H1 (cell line): ENCODE measurements around the gene PRR22. TPM values are rescaled to one million over a fixed set of nuclear protein-coding genes. Genes with fewer than 3 reads are reported as not detected.

Experiments used
- CTCF ChIA-PET: fragments of 300-600 bp; sonication (Branson Sonifier 250); formaldehyde crosslinking; loops from one replicate; lab custom pipeline; 2021; ENCODE audit not compliant: partially characterized antibody; lab: Charles Lee
- POLR2A ChIA-PET: fragments of 300-600 bp; sonication (Branson Sonifier 250); formaldehyde crosslinking; loops from one replicate; lab custom pipeline; 2021; ENCODE audit warnings: inconsistent platforms; ENCODE audit not compliant: partially characterized antibody; lab: Charles Lee
- DNase-seq, 2 experiments: peaks; one replicate each; pipeline versions ENCODE4 v3.0.0 to v3.0.0-alpha.2; 2010 to 2022; ENCODE audit warnings: low spot score in 2 of 2, low read depth in 1 of 2, mixed read lengths in 1 of 2
- FAIRE-seq: peaks from 2 replicates; lab custom pipeline; 2011; peaks lifted over from hg19 to GRCh38; lab: Jason Lieb, UNC
- H2AFZ ChIP-seq: 2 replicates; pipeline ENCODE4 v1.8.1; 2012; ENCODE audit warnings: low read length, inconsistent platforms
- H2AK5ac ChIP-seq: 2 replicates; pipeline ENCODE4 v1.6.1; 2013; ENCODE audit warnings: low read depth, low read length
- H2BK120ac ChIP-seq: replicated peaks from 2 replicates; pipeline ENCODE3; 2013; ENCODE audit warnings: low read depth, low read length, inconsistent platforms
- H2BK12ac ChIP-seq: 2 replicates; pipeline ENCODE4 v1.6.1; 2013; ENCODE audit warnings: low read depth, low read length
- H2BK15ac ChIP-seq: 2 replicates; pipeline ENCODE4 v1.6.1; 2013; ENCODE audit warnings: low read length
- H2BK20ac ChIP-seq: 2 replicates; pipeline ENCODE4 v1.6.1; 2013; ENCODE audit warnings: low read length
- H2BK5ac ChIP-seq: 2 replicates; pipeline ENCODE4 v1.6.1; 2013; ENCODE audit warnings: low read depth, low read length
- H3K14ac ChIP-seq: 2 replicates; pipeline ENCODE4 v1.6.1; 2013; ENCODE audit warnings: inconsistent platforms; ENCODE audit not compliant: insufficient read length
- H3K18ac ChIP-seq: 2 replicates; pipeline ENCODE4 v1.6.1; 2013; ENCODE audit warnings: low read length; ENCODE audit errors: extremely low read depth
- H3K23ac ChIP-seq: 2 replicates; pipeline ENCODE4 v1.6.1; 2013; ENCODE audit warnings: inconsistent platforms; ENCODE audit not compliant: insufficient read length
- H3K23me2 ChIP-seq: 2 replicates; pipeline ENCODE4 v1.6.1; 2013; ENCODE audit warnings: low read depth, low read length
- H3K27ac ChIP-seq: 2 replicates; pipeline ENCODE4 v1.6.1; 2011; ENCODE audit warnings: low read depth, low read length, inconsistent platforms
- H3K27me3 ChIP-seq, 4 experiments: replicated peaks in 1 of 4; 1 replicate in 1 of 4; 2 replicates in 3 of 4; pipeline versions ENCODE4 v1.6.1 to v1.8.1; 2011 to 2013; ENCODE audit warnings: low read length in 3 of 4, mild to moderate bottlenecking in 3 of 4, inconsistent platforms in 2 of 4, mixed read lengths in 2 of 4, moderate library complexity in 1 of 4; ENCODE audit not compliant: control insufficient read depth in 3 of 4, insufficient read depth in 3 of 4; ENCODE audit errors: extremely low read depth in 1 of 4
- H3K36me3 ChIP-seq, 4 experiments: 2 replicates each; pipeline versions ENCODE4 v1.6.1 to v1.8.1; 2011 to 2013; ENCODE audit warnings: mild to moderate bottlenecking in 4 of 4, low read length in 3 of 4, moderate library complexity in 2 of 4, control low read depth in 1 of 4, inconsistent platforms in 1 of 4; ENCODE audit not compliant: insufficient read depth in 4 of 4, control insufficient read depth in 2 of 4
- H3K4ac ChIP-seq: replicated peaks from 2 replicates; pipeline ENCODE3; 2013; ENCODE audit warnings: low read length, low read depth, mixed read lengths, inconsistent platforms; ENCODE audit not compliant: insufficient read length
- H3K4me1 ChIP-seq, 4 experiments: replicated peaks in 1 of 4; 1 replicate in 1 of 4; 2 replicates in 3 of 4; pipeline versions ENCODE4 v1.6.1 to v1.8.1; 2011 to 2013; ENCODE audit warnings: low read length in 3 of 4, inconsistent platforms in 2 of 4, mixed read lengths in 1 of 4; ENCODE audit not compliant: insufficient read depth in 4 of 4, control insufficient read depth in 3 of 4
- H3K4me2 ChIP-seq, 2 experiments: 2 replicates each; pipeline versions ENCODE4 v1.6.1 to v1.8.1; 2011 to 2013; ENCODE audit warnings: low read depth in 2 of 2, low read length in 2 of 2, control low read depth in 1 of 2, inconsistent platforms in 1 of 2, mild to moderate bottlenecking in 1 of 2; ENCODE audit not compliant: insufficient read depth in 1 of 2
- H3K4me3 ChIP-seq, 4 experiments: fragments of 200-600, 300-600 bp in 1 of 4; sonication (generic), shearing (Covaris generic), sonication (Bioruptor Twin) in 1 of 4; 2 replicates each; pipeline versions ENCODE4 v1.5.1 to v1.8.1; 2011 to 2016; ENCODE audit warnings: low read length in 4 of 4, low read depth in 3 of 4, control low read depth in 2 of 4, inconsistent platforms in 2 of 4, mild to moderate bottlenecking in 2 of 4, mixed read lengths in 1 of 4, moderate library complexity in 1 of 4; ENCODE audit not compliant: insufficient read depth in 2 of 4; ENCODE audit errors: extremely low read depth in 1 of 4
- H3K56ac ChIP-seq: replicated peaks from 2 replicates; pipeline ENCODE3; 2013; ENCODE audit warnings: low read depth, mild to moderate bottlenecking, mixed read lengths, low read length, inconsistent platforms; ENCODE audit not compliant: insufficient read length
- H3K79me1 ChIP-seq: 2 replicates; pipeline ENCODE4 v1.6.1; 2013; ENCODE audit warnings: low read depth, low read length, control low read depth
- H3K79me2 ChIP-seq, 2 experiments: 2 replicates each; pipeline versions ENCODE4 v1.6.1 to v1.8.1; 2012 to 2013; ENCODE audit warnings: low read length in 2 of 2, mild to moderate bottlenecking in 2 of 2, inconsistent platforms in 1 of 2; ENCODE audit not compliant: insufficient read depth in 2 of 2, control insufficient read depth in 1 of 2
- H3K9ac ChIP-seq, 4 experiments: replicated peaks in 1 of 4; 1 replicate in 1 of 4; 2 replicates in 3 of 4; pipeline versions ENCODE4 v1.6.1 to v1.8.1; 2011 to 2013; ENCODE audit warnings: low read depth in 3 of 4, low read length in 3 of 4, control low read depth in 2 of 4, mild to moderate bottlenecking in 2 of 4, moderate library complexity in 2 of 4, inconsistent platforms in 1 of 4; ENCODE audit errors: extremely low read depth in 1 of 4
- H3K9me3 ChIP-seq, 2 experiments: 2 replicates each; pipeline versions ENCODE4 v1.6.1 to v1.8.1; 2012 to 2013; ENCODE audit warnings: mild to moderate bottlenecking in 2 of 2, moderate library complexity in 2 of 2, control low read depth in 1 of 2, inconsistent platforms in 1 of 2, low read depth in 1 of 2, low read length in 1 of 2, mixed read lengths in 1 of 2; ENCODE audit not compliant: insufficient read depth in 2 of 2
- H4K20me1 ChIP-seq, 2 experiments: replicated peaks in 1 of 2; 2 replicates each; pipeline versions ENCODE3 to v1.8.1; 2011 to 2013; ENCODE audit warnings: inconsistent platforms in 2 of 2, low read length in 2 of 2, mild to moderate bottlenecking in 1 of 2; ENCODE audit not compliant: insufficient read depth in 2 of 2, control insufficient read depth in 1 of 2
- H4K5ac ChIP-seq: 2 replicates; pipeline ENCODE4 v1.6.1; 2013; ENCODE audit warnings: low read length, low read depth, mixed read lengths, inconsistent platforms; ENCODE audit not compliant: insufficient read length
- H4K8ac ChIP-seq: 2 replicates; pipeline ENCODE4 v1.8.0; 2013; ENCODE audit warnings: mild to moderate bottlenecking, moderate library complexity, low read length, inconsistent platforms; ENCODE audit not compliant: insufficient read depth; ENCODE audit errors: extremely low read depth
- H4K91ac ChIP-seq: replicated peaks from 2 replicates; pipeline ENCODE3; 2013; ENCODE audit warnings: low read length, mixed read lengths, inconsistent platforms; ENCODE audit not compliant: insufficient read length
- ASH2L ChIP-seq: fragments of 200-600, 300-600 bp; sonication (generic); IDR thresholded peaks from one replicate; pipeline ENCODE4 v1.7.1; 2017; ENCODE audit warnings: low read length
- BACH1 ChIP-seq: IDR thresholded peaks from 2 replicates; pipeline ENCODE4 v1.6.1; 2012; ENCODE audit warnings: low read length, improper control_type of control experiment
- CHD2 ChIP-seq: IDR thresholded peaks from 2 replicates; pipeline ENCODE4 v1.6.1; 2012; ENCODE audit warnings: low read length, improper control_type of control experiment
- CTBP2 ChIP-seq: IDR thresholded peaks from 2 replicates; pipeline ENCODE4 v1.7.0; 2011; ENCODE audit warnings: borderline replicate concordance, mild to moderate bottlenecking, moderate library complexity, mixed read lengths, low read length; ENCODE audit not compliant: insufficient read depth, insufficient read length
- KDM1A ChIP-seq: fragments of 200-600, 300-600 bp; sonication (generic); IDR thresholded peaks from 2 replicates; pipeline ENCODE4 v1.7.1; 2016; ENCODE audit warnings: mild to moderate bottlenecking, low read length, borderline replicate concordance
- KDM5A ChIP-seq: fragments of 200-600 bp; IDR thresholded peaks from 2 replicates; pipeline ENCODE4 v1.7.1; 2012; ENCODE audit warnings: mild to moderate bottlenecking, low read length, inconsistent platforms, mixed read lengths
- MAFK ChIP-seq: IDR thresholded peaks from 2 replicates; pipeline ENCODE4 v1.6.1; 2012; ENCODE audit warnings: low read depth, mild to moderate bottlenecking, improper control_type of control experiment, low read length
- RBBP5 ChIP-seq: IDR thresholded peaks from 2 replicates; pipeline ENCODE4 v1.7.1; 2012; ENCODE audit warnings: low read depth, mild to moderate bottlenecking, inconsistent platforms, low read length, moderate library complexity, borderline replicate concordance
- RFX5 ChIP-seq: IDR thresholded peaks from 2 replicates; pipeline ENCODE4 v1.6.1; 2011; ENCODE audit warnings: low read depth, low read length, improper control_type of control experiment, borderline replicate concordance
- SIN3A ChIP-seq, 2 experiments: IDR thresholded peaks in 1 of 2; conservative IDR thresholded peaks in 1 of 2; 2 replicates each; pipeline ENCODE4 v1.6.1; 2011 to 2012; ENCODE audit warnings: low read length in 2 of 2, improper control_type of control experiment in 1 of 2, low read depth in 1 of 2, mild to moderate bottlenecking in 1 of 2
- SP1 ChIP-seq: IDR thresholded peaks from 2 replicates; pipeline ENCODE4 v1.6.1; 2011; ENCODE audit warnings: low read depth, low read length
- SUZ12 ChIP-seq: fragments of 200-600 bp; sonication (generic); IDR thresholded peaks from 2 replicates; pipeline ENCODE4 v1.6.1; 2012; ENCODE audit warnings: mild to moderate bottlenecking, inconsistent platforms, low read length, moderate library complexity, mixed read lengths
- TAF1 ChIP-seq: IDR thresholded peaks from 2 replicates; pipeline ENCODE4 v1.6.1; 2011; ENCODE audit warnings: mild to moderate bottlenecking, low read depth, low read length
- YY1 ChIP-seq: IDR thresholded peaks from 2 replicates; pipeline ENCODE4 v1.6.1; 2011; ENCODE audit warnings: low read depth, mild to moderate bottlenecking, low read length
- ZNF274 ChIP-seq: IDR thresholded peaks from 2 replicates; pipeline ENCODE4 v1.7.0; 2012; ENCODE audit warnings: low read length, borderline replicate concordance; ENCODE audit errors: extremely low read depth
- WGBS, 2 experiments: shearing (Covaris generic) in 1 of 2; methylation state at CpG; one replicate each; pipeline versions ENCODE4 v1.1.6 to v1.1.7; 2013 to 2015; ENCODE audit warnings: low lambda C conversion rate in 2 of 2, mixed read lengths in 2 of 2, inconsistent platforms in 1 of 2, low coverage in 1 of 2, missing lambda C conversion rate in 1 of 2; ENCODE audit not compliant: insufficient replicate concordance in 2 of 2, insufficient coverage in 1 of 2, insufficient read length in 1 of 2; ENCODE audit errors: extremely low coverage in 1 of 2, missing lambda C conversion rate in 1 of 2; 5-methylcytosine and 5-hydroxymethylcytosine counted together
- polyA plus RNA-seq, 7 experiments: library from polyadenylated mRNA; depleted of rRNA in 3 of 7; stranded (reverse) in 5 of 7; unstranded in 2 of 7; fragments of >200 nt in 5 of 7; fragments of 200-250 nt in 2 of 7; gene quantifications; 1 replicate in 5 of 7; 2 replicates in 1 of 7; 4 replicates in 1 of 7; pipeline versions ENCODE4 v1.2.1 to v1.2.3, GENCODE V29; 2011 to 2013; ENCODE audit warnings: missing spikeins in 2 of 7, mixed read lengths in 2 of 7
- total RNA-seq: library from RNA; stranded (reverse); fragmentation: NEBNext Ultra II Directional; extraction: Animal tissue kit (Norgen Biotek cat#: 25700); gene quantifications from 2 replicates; pipeline ENCODE4 v1.2.1, GENCODE V29; 2021

Gene PRR22
- total and polyA plus RNA-seq, 2 of the 8 experiments (the other 6 are each of a cell fraction or from before 2014, with no cell fraction given) = 1.9 to 2.1 TPM

- no peak overlapping the region for H2AFZ ChIP-seq
- no peak overlapping the region for H2AK5ac ChIP-seq
- H3K4ac ChIP-seq = no peak overlapping the region
- no peak overlapping the region for H4K8ac ChIP-seq
- POLR2A ChIA-PET = interaction anchor here (5.9 kb wide), 1 partner anchor 60 kb away, joined by 43 read pairs; no protein-coding TSS in a partner anchor
- H3K14ac ChIP-seq = no peak overlapping the region
- no peaks in the 10 kb centered on the region for H3K79me1 ChIP-seq
- no peak overlapping the region for H4K91ac ChIP-seq
- no peaks in the 10 kb centered on the region for H3K9me3 ChIP-seq
- H2BK5ac ChIP-seq = no peak overlapping the region
- H3K36me3 ChIP-seq = no peaks in the 10 kb centered on the region
- no peak for DNase-seq
- WGBS, 2 experiments = 84% methylated on average over 9 of the region's 9 CpGs; no CpG with 5 or more reads in 1 of the 2 experiments
- no peaks in the 10 kb centered on the region for H3K79me2 ChIP-seq
- no peak overlapping the region for H3K27ac ChIP-seq
- no peak overlapping the region for H3K9ac ChIP-seq
- H2BK120ac ChIP-seq = no peak overlapping the region
- H3K56ac ChIP-seq = no peak overlapping the region
- peaks cover 0 to 2% of the 10 kb centered on the region in 2 experiments for H4K20me1 ChIP-seq
- no peak overlapping the region for H3K4me3 ChIP-seq
- H2BK20ac ChIP-seq = no peak overlapping the region
- no peak overlapping the region for H3K4me2 ChIP-seq
- CTCF ChIA-PET = interaction anchor here (0.7 to 7.8 kb wide), 6 partner anchors 25 to 187 kb away, joined by 3 to 58 read pairs (median 3); partner anchors contain the start of gene NRTN
- H3K23ac ChIP-seq = no peak overlapping the region
- peaks cover 0 to 8% (median 5%) of the 10 kb centered on the region in 4 experiments; a peak in 6 of 7 replicates for H3K4me1 ChIP-seq
- H4K5ac ChIP-seq = no peak overlapping the region
- no peak overlapping the region for H2BK12ac ChIP-seq
- no peak for FAIRE-seq
- H3K23me2 ChIP-seq = peaks cover 12% of the 10 kb centered on the region; the same call in 1 of the 2 replicates
- H3K18ac ChIP-seq = no peak overlapping the region
- H2BK15ac ChIP-seq = no peak overlapping the region
- peaks cover 0 to 3% (median 0%) of the 10 kb centered on the region in 4 experiments; a peak in 2 of 7 replicates for H3K27me3 ChIP-seq
- TF ChIP-seq SIN3A (conservative IDR thresholded peaks at IDR 0.05 in 1 of 2, IDR thresholded peaks at IDR 0.05 in 1 of 2; ENCODE audit: low read depth in 1 of 2, low read length in 2 of 2) (no peak), RFX5 (no peak), CHD2 (no peak), SP1 (no peak), KDM1A (no peak), MAFK (no peak), SUZ12 (no peak), ZNF274 (no peak), BACH1 (no peak), ASH2L (no peak), CTBP2 (no peak), RBBP5 (no peak), KDM5A (no peak), TAF1 (no peak), YY1 (no peak)
Observed at GRCh38 chr19:5831159-5831558, 46.6 kb upstream of the PRR22 start.
